Measurements from ENCODE around the gene HOXC4.

Gene HOXC4

GRCh38 chr12:54051874-54052437 is 1.7 kb upstream of the HOXC4 start (continued):
- TF ChIP-seq AEBP2 (tag by site-specific recombination; IDR thresholded peaks at IDR 0.05; ENCODE audit: borderline replicate concordance) (peak; percentile 43; the same call in 1 of the 2 replicates), ZNF324 (tag by site-specific recombination; IDR thresholded peaks at IDR 0.05) (no peak; the same call in 1 of the 2 replicates), ZSCAN18 (tag by site-specific recombination; IDR thresholded peaks at IDR 0.05) (peak; percentile 66; the same call in 1 of the 2 replicates), ZNF510 (tag by site-specific recombination; IDR thresholded peaks at IDR 0.05; ENCODE audit: insufficient replicate concordance) (no peak), ZSCAN23 (tag by site-specific recombination; IDR thresholded peaks at IDR 0.05) (0 out of 2 replicates have a peak, but pooled peaks have one; percentile 34), ZNF76 (tag by site-specific recombination; IDR thresholded peaks at IDR 0.05; ENCODE audit: borderline replicate concordance, low read depth) (no peak), ZFHX2 (tag by site-specific recombination; conservative IDR thresholded peaks at IDR 0.05) (peak; percentile 75), ZSCAN4 (tag by site-specific recombination; IDR thresholded peaks at IDR 0.05) (peak; percentile 78), ZNF670 (tag by site-specific recombination; IDR thresholded peaks at IDR 0.05; ENCODE audit: low read depth) (no peak), ZNF473 (tag by site-specific recombination; IDR thresholded peaks at IDR 0.05) (no peak), ZNF785 (tag by site-specific recombination; IDR thresholded peaks at IDR 0.05) (no peak), ZNF157 (tag by site-specific recombination; IDR thresholded peaks at IDR 0.05) (no peak), ZBTB20 (tag by site-specific recombination; IDR thresholded peaks at IDR 0.05) (no peak), ZNF239 (tag by site-specific recombination; IDR thresholded peaks at IDR 0.05) (no peak), ZNF555 (tag by site-specific recombination; conservative IDR thresholded peaks at IDR 0.05) (no peak), ZNF658 (tag by site-specific recombination; IDR thresholded peaks at IDR 0.05) (no peak), ZNF529 (tag by site-specific recombination; IDR thresholded peaks at IDR 0.05; ENCODE audit: insufficient replicate concordance) (no peak), ZBTB1 (tag by site-specific recombination; IDR thresholded peaks at IDR 0.05) (peak; percentile 97), ZNF514 (tag by site-specific recombination; IDR thresholded peaks at IDR 0.05) (no peak), ATF2 (tag by site-specific recombination; IDR thresholded peaks at IDR 0.05; ENCODE audit: low read depth) (peak; percentile 61; the same call in 1 of the 2 replicates), ZNF266 (tag by site-specific recombination; IDR thresholded peaks at IDR 0.05; ENCODE audit: low read depth) (no peak), SALL2 (tag by site-specific recombination; IDR thresholded peaks at IDR 0.05; ENCODE audit: borderline replicate concordance) (no peak), ZNF830 (tag by site-specific recombination; IDR thresholded peaks at IDR 0.05; ENCODE audit: low read depth) (no peak), GLIS1 (tag by site-specific recombination; IDR thresholded peaks at IDR 0.05) (no peak), ZNF660 (tag by site-specific recombination; IDR thresholded peaks at IDR 0.05) (peak; percentile 94), ZNF350 (tag by site-specific recombination; IDR thresholded peaks at IDR 0.05) (no peak), ZNF610 (tag by site-specific recombination; IDR thresholded peaks at IDR 0.05; ENCODE audit: borderline replicate concordance) (peak; percentile 85), ZNF140 (tag by site-specific recombination; IDR thresholded peaks at IDR 0.05) (no peak), ZBTB11 (tag by site-specific recombination; conservative IDR thresholded peaks at IDR 0.05; ENCODE audit: low read depth) (0 out of 2 replicates have a peak, but pooled peaks have one; percentile 36), ZNF423 (tag by site-specific recombination; IDR thresholded peaks at IDR 0.05) (no peak), ZNF792 (tag by site-specific recombination; IDR thresholded peaks at IDR 0.05) (no peak), ZNF600 (tag by site-specific recombination; IDR thresholded peaks at IDR 0.05) (no peak), TRIM28 (IDR thresholded peaks at IDR 0.05; ENCODE audit: borderline replicate concordance, low read length) (no peak)

Measured in HEK293 (cell line).